Stimulated activated CD4-positive, alpha-beta T cell treated with anti-CD3 and anti-CD28 coated beads, Interleukin-1b, Interleukin-23, amount 100 ng/mL, for 1 hour (primary cell): ENCODE data around the gene RBM41.

Experiments used
- DNase-seq, 2 donors: peaks; one replicate each; pipeline ENCODE4 v3.0.0-alpha.2; 2020; ENCODE audit warnings: low read depth in 2 of 2

The RBM41 gene

DNA sequence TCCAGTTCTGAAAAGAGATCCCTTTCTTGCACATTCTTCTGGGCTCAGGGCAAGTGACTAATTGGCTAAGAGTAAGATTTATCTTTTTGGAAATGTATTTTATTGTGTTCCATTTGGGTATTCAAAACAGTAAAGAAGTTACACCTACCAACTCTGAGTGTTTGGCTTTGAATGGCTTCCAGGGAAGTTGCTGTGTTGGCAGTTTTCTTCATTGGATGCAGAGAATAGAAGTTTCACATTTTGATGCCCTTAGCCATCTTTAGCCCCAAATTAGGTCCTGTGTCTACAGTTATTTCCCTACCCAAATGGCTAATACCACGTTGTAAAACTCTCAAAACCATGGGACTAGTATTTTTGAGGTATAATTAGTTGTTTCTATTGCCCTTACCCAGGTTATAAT lies 88.9 kb downstream of the RBM41 start:
- no peak for DNase-seq

DNA sequence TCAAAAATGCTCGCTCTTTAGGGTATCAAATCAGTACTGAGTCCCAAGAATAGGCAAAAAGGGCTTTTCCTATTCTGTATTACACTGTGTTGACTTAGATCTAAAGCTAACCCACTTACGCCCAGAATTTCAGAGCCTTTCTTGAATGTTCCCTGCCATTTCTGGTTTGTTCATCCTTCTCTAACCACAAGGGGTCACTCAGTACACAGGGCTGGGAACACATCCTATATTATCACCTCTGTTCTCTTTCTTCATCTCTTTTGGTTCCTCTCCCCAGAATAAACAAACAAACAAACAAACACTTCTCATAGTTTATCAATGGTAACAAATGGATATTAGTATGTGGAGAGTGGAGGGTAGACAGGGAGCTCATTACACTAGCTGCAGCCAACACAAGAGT lies 93.1 kb downstream of the RBM41 start:
- no peak for DNase-seq

DNA sequence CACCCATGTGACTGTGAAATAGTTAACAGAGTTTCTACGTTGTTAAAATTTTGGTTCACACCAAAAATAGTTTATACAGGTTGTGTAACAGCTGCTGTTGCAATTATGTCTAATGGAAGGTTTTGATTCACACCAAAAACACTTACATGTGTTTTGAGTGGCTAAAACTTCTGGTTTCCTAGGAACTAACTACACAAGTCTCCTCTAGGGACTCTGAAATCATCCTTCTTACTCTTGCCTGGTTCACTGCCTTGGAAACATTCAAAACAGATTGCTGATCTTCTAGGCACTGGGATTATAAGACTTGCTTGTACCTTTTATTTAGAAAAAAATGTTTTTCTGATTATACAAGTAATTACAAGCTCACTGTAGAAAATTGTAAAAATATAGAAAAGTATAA lies 103.7 kb downstream of the RBM41 start:
- DNase-seq: no peak
